ENCODE data around the gene LIN28A.

- TF ChIP-seq CTCF (IDR thresholded peaks at IDR 0.05), result no peak
- no peak for TF ChIP-seq POLR2A (IDR thresholded peaks at IDR 0.05)
These were observed 7.0 kb upstream of the LIN28A start for GRCh38 chr1:26403656-26404055.

Data from uterus (tissue), 2 donors.